ENCODE results near the gene TNPO3. TPM values are rescaled to one million over a fixed set of nuclear protein-coding genes. Genes with fewer than 3 reads are reported as not detected.

The TNPO3 gene
- polyA plus RNA-seq, 4 donors: 35.8 to 49.0 (median 43.9) TPM

DNA sequence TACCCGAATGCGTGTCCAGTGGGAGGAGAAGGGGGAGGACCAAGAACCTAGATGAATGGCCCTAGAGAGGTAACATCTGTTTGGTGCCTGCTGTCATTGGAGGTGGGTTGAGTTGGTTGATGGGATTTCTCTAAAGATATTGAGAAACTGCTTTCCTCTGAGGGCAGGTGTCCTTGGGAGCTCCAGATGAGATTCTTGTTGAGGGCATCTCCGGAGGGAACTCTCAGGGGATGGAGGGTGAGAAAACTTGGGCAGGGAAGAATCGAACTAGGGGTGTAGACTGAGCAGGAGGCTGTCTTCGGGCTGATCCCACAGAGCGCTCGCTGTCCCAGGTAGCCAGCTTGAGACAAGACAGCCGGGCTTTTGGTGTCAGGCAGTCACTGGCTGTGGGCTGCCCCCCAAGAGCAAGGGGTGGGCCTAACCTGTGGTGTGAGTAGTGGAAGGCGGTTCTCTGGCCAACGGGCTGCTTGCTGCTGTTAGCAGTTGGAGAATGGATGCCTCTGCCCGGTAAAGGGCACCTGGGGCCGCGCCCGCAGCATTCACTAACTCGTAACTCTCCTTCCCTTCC lies 113.5 kb downstream of the TNPO3 start:
- DNase-seq (ENCODE audit: low read depth in 4 of 4, low spot score in 2 of 4): no peak

- no peak for DNase-seq (ENCODE audit: low read depth in 4 of 4, low spot score in 2 of 4)
Observed at GRCh38 chr7:128940494-128941322, 114.2 kb downstream of the TNPO3 start.

- no peak for DNase-seq (ENCODE audit: low read depth in 4 of 4, low spot score in 2 of 4)
Observed at GRCh38 chr7:128939861-128940410, 115.0 kb downstream of the TNPO3 start.

DNA sequence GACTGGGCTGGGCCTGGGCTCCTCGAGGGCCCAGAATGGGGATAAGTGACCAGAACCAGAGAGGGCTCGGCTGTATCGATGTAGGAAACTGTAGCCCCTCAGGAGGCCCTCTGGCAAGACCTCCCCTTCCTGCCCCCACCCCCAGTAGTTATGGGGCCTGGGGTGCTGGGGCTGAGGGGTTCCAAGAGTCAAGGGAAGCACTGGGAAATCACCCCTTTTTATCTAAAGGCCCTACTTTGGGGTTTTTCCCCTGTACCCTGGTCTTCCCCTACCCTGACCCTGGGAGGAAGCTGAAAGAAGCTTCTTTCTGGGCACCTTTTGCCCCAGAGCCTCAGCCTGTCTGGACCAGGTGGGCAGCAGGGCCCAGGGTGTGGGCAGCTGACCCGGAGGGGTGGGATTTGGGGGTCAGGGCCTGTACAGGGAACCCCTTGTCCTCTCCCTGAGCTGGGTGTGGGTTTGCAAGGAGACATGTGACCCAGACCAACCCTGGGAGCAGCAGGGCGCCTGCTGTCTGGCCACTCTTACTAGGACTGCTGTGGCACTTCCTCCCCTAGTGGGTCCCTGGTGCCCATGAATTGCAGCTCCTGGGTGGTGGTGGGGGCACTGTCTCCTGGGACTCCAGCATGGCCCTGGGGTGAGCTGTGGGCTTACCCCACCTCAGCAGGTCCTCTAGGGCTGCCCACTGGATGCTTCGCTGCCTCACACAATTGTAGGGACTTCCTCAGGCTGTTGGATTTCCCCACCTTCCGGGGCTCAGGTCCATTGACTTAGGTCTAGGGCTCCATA lies 115.6 kb downstream of the TNPO3 start:
- no peak for DNase-seq (ENCODE audit: low read depth in 4 of 4, low spot score in 2 of 4)

DNA sequence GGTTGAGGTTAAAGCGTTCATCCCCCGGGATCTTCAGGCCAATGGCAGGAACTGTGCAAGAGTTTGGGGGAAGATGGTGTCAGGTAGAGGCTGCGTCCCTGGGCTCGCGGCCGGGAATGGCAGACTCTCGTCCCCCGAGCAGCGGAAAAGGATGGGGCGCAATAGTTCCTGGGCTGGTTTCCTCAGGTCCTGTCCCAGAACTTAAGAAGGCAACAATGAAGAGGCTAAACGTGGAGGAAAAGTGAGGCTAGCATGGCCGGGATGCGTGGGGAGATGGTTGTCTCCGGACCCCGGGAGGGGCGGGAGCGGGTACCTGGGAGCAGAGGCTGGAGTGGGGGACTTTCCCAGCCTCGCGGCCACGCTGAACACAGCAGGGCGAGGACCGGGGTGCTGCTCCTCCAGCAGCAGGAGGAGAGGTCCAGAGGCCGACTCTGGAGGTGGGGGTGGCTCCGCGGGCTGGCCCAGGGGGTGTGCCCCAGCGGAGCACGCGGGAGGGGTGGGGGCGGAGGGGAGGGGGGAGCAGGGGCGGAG lies 116.3 kb downstream of the TNPO3 start:
- DNase-seq (ENCODE audit: low read depth in 4 of 4, low spot score in 2 of 4): no peak

- DNase-seq (ENCODE audit: low read depth in 4 of 4, low spot score in 2 of 4): no peak
Observed at GRCh38 chr7:128937647-128938543, 117.0 kb downstream of the TNPO3 start, which contains the start of gene IRF5. Gene IRF5 (plus strand): TSS chr7:128937927. CDS start chr7:128942082, 4,155 bp downstream.

DNA sequence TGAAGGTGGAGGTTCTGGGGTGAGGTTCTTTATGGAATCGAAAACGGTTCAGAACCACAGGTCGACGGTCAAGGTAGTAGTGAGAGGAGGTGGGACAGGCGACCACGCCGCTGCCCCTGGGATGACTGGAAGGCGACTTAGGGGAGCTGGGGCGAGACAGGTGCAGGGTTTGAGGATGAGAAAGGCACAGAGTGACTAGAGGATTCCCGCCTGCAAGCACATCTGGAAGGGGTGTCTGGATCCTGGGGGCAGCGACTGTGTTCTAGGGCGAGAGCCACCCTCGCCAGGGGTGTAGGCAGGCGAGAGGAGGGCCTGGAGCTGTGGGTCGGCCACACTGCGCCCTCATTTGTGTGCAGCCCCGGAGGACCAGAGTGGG lies 117.7 kb downstream of the TNPO3 start:
- DNase-seq (ENCODE audit: low read depth in 4 of 4, low spot score in 2 of 4): no peak

DNA sequence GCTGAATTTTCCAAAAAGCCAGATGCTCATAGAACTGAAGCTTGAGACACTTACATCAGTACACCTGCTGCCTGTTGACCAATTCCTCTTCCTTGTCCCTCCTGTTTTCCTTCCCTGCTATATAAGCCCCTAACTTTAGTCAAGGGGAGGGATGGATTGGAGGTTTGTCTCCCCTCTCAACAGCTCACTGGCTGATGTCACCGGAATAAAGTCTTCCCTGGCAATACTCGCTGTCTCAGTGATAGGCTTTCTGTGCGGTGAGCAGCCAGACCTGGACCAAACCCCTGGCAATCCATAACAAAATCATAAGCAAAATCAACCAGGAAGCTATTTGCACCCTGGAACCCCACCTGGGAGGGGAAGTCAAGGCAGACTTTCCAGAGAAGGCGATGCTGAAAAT lies 118.1 kb downstream of the TNPO3 start:
- DNase-seq (ENCODE audit: low read depth in 4 of 4, low spot score in 2 of 4): no peak

DNA sequence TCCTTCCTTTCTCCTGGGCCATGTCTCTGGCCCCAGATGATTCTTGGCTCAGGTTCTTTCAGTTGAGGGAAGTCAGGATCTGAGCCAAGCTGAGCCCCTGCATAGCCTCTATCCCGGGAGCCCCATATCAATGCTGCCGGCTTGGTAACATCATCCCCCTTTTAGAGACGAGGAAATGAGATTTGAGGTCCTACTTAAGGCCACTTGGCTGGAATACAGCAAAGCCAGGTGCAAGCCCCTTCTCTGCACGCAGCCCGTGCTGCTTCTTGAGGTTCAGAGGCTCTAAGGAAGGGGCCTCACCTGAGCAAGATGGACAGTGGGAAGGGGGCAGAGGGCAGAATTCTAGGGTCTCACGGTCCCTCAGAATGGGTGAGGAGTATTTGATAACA lies 119.6 kb downstream of the TNPO3 start:
- no peak for DNase-seq (ENCODE audit: low read depth in 4 of 4, low spot score in 2 of 4)

GRCh38 chr7:128934361-128935341 lies 120.3 kb downstream of the TNPO3 start:
- DNase-seq (ENCODE audit: low read depth in 4 of 4, low spot score in 2 of 4): no peak

DNA sequence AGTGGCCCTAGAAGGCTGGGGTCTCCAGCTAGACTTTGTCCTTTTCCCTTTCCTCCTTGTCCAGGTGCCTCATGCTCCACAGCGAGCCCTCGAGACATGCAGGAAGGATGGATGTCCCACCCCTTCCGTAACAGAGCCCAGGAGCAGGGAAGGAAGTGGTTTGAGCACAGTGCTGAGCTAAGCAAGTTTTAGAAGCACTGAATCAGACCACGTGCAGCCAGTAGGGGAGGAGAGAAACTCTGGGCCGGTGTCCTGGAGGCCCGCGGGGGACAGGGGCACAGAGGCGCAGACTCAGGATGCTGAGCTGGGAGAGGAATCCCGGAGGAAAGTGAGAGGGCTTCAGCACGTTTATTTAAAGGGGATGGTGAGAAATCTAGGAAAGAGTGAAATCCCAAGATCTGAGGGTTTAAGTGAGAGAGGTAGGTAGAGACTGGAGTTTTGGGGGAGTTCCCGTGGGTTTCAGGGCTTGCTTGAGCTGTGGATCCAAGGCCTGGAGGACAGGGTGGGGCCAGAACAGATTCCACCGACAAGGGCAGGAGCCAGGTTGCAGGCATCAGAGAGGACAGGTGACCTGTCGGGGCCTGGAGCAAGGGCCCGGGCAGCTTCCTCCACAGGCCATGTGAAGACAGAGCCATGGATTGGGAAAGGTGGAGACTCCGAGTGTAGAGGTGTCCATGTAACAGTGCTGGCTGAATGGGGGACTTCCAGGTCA lies 121.6 kb downstream of the TNPO3 start:
- DNase-seq (ENCODE audit: low read depth in 4 of 4, low spot score in 2 of 4): no peak

- no peak for DNase-seq (ENCODE audit: low read depth in 4 of 4, low spot score in 2 of 4)
Observed at GRCh38 chr7:128932862-128933179, 122.1 kb downstream of the TNPO3 start.

DNA sequence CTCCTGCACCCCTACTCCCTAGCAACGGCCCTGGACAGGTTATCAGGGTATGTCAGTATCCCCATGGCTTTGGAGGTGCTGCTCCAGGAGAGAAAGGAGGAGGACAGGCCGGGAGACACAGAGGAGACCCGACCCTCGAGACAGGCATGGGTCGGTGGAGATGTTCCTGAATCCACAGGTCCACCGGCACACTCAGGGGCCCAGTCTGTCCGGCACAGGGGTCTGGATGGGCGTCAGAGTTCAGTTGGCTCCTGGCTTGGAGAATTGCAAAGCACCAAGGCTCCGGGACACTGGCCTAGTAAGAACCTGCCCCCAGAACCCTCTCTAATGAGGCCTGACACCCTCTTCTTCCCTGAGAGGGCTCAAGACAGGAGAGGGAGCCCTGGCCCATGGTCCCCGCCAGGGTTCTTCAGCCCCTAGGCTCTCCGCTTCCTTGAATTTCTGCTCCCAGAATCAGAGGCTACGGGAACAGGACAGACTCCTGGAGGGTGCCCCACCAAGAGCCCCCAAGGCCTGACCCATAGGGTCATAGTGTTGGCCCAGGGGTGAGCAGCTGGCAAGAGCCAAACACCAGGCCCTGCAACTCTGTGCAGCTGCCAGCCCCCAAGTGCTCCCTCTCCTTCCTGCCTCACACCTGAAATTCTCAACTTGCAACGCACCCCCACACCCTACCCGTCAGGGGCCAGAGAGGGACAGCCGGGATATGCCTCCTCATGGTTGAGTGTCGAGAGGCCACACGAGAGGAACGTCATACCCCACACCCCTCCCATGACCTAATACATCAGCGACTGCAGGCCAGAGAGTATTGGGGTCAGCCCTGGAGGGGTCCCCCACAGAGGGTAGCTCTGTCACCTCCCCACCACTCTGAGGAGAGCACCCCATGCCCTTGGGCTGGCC lies 122.7 kb downstream of the TNPO3 start:
- no peak for DNase-seq (ENCODE audit: low read depth in 4 of 4, low spot score in 2 of 4)

- DNase-seq (ENCODE audit: low read depth in 4 of 4, low spot score in 2 of 4): no peak
Observed at GRCh38 chr7:128931190-128931798, 123.6 kb downstream of the TNPO3 start.

GRCh38 chr7:128928882-128929788 lies 125.8 kb downstream of the TNPO3 start:
- DNase-seq (ENCODE audit: low read depth in 4 of 4, low spot score in 2 of 4): no peak

Measured in left renal cortex interstitium (tissue), 4 donors.